ENCODE results near the gene NDUFS7. TPM values are rescaled to one million over a fixed set of nuclear protein-coding genes. Genes with fewer than 3 reads are reported as not detected.

The NDUFS7 gene
- total RNA-seq, 2 experiments from 2014 or later = 132 to 147 TPM

DNA sequence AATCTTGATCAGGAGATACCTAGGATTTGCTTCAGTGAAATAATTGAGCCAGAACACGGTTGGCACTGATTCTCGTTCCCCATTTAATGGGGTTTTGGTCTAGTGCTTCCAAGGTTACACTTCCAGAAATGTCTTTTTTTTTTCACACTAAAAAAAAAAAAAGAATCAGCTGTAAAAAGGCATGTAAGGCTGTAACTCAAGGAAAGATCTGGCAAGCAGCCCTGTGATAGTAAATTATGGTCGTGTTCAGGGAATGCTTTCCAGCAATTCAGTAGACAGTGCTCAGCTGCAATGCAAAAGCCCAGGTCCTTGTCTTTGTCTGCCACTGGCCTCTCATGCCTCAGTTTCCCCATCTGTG lies 27.2 kb upstream of the NDUFS7 start:
- Histone ChIP-seq H3K4me2 (ENCODE audit: low read length) (peak overlapping the region; percentile 79), H3K36me3 (ENCODE audit: insufficient read depth, low read length) (peaks cover 50% of the 10 kb centered on the region), H3K4me3 (ENCODE audit: low read depth, low read length, poor library complexity, severe bottlenecking) (peak overlapping the region; percentile 77), H4K20me1 (ENCODE audit: insufficient read depth, low read length) (no peaks in the 10 kb centered on the region), H3K79me2 (ENCODE audit: insufficient read depth, low read depth, low read length) (peaks cover 15% of the 10 kb centered on the region; the same call in 1 of the 2 replicates), H3K27ac (ENCODE audit: low read depth, low read length, poor library complexity, severe bottlenecking) (no peak overlapping the region), H2AFZ (ENCODE audit: low read length) (no peak overlapping the region), H3K9me3 (ENCODE audit: low read length) (no peaks in the 10 kb centered on the region), H3K9me2 (ENCODE audit: insufficient read depth, low read length) (no peaks in the 10 kb centered on the region), H3K4me1 (ENCODE audit: insufficient read depth, low read length, poor library complexity, severe bottlenecking) (peaks cover 23% of the 10 kb centered on the region)
- CTCF ChIA-PET (ENCODE audit: unreplicated experiment) = no interaction called here
- intact Hi-C loops (cut with micrococcal nuclease; ENCODE audit: unreplicated experiment) = no loop called here
- no TSS peak for BruUV-seq (replicated peaks)
- DNase-seq (ENCODE audit: low spot score) = no peak
- TF ChIP-seq, protein P1, sequence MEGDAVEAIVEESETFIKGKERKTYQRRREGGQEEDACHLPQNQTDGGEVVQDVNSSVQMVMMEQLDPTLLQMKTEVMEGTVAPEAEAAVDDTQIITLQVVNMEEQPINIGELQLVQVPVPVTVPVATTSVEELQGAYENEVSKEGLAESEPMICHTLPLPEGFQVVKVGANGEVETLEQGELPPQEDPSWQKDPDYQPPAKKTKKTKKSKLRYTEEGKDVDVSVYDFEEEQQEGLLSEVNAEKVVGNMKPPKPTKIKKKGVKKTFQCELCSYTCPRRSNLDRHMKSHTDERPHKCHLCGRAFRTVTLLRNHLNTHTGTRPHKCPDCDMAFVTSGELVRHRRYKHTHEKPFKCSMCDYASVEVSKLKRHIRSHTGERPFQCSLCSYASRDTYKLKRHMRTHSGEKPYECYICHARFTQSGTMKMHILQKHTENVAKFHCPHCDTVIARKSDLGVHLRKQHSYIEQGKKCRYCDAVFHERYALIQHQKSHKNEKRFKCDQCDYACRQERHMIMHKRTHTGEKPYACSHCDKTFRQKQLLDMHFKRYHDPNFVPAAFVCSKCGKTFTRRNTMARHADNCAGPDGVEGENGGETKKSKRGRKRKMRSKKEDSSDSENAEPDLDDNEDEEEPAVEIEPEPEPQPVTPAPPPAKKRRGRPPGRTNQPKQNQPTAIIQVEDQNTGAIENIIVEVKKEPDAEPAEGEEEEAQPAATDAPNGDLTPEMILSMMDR (conservative IDR thresholded peaks at IDR 0.05; ENCODE audit: low read length) = no peak
- no peak for TF ChIP-seq EZH2phosphoT487 (IDR thresholded peaks at IDR 0.05; ENCODE audit: borderline replicate concordance, low read depth, low read length)
- POLR2A ChIA-PET = no interaction called here

DNA sequence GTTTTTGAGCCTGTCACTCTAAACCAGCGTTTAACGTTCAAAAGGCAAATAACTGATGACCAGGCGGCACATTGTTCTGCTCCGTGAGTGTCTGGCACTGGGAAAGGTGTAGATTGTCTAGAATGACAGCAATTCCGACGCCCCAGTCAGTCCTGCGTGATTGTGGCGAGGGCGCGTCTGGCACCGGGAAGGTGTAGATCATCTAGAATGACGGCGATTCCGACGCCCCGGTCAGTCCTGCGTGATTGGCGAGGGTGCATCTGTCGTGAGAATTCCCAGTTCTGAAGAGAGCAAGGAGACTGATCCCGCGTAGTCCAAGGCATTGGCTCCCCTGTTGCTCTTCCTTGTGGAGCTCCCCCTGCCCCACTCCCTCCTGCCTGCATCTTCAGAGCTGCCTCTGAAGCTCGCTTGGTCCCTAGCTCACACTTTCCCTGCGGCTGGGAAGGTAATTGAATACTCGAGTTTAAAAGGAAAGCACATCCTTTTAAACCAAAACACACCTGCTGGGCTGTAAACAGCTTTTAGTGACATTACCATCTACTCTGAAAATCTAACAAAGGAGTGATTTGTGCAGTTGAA lies 26.1 kb upstream of the NDUFS7 start:
- TF ChIP-seq, protein P1 (conservative IDR thresholded peaks at IDR 0.05; ENCODE audit: low read length) = no peak
- TF ChIP-seq EZH2phosphoT487 (IDR thresholded peaks at IDR 0.05; ENCODE audit: borderline replicate concordance, low read depth, low read length) = no peak
- H3K4me2 ChIP-seq (ENCODE audit: low read length) = no peak overlapping the region
- no peaks in the 10 kb centered on the region for H4K20me1 ChIP-seq (ENCODE audit: insufficient read depth, low read length)
- H3K36me3 ChIP-seq (ENCODE audit: insufficient read depth, low read length) = peaks cover 61% of the 10 kb centered on the region
- no peaks in the 10 kb centered on the region for H3K9me2 ChIP-seq (ENCODE audit: insufficient read depth, low read length)
- DNase-seq (ENCODE audit: low spot score) = no peak
- no peaks in the 10 kb centered on the region for H3K9me3 ChIP-seq (ENCODE audit: low read length)
- H3K79me2 ChIP-seq (ENCODE audit: insufficient read depth, low read depth, low read length) = peaks cover 15% of the 10 kb centered on the region; the same call in 1 of the 2 replicates
- no peak overlapping the region for H3K4me3 ChIP-seq (ENCODE audit: low read depth, low read length, poor library complexity, severe bottlenecking)
- H3K27ac ChIP-seq (ENCODE audit: low read depth, low read length, poor library complexity, severe bottlenecking) = no peak overlapping the region
- no peak overlapping the region for H2AFZ ChIP-seq (ENCODE audit: low read length)
- ChIA-PET CTCF (ENCODE audit: unreplicated experiment) (no interaction called here), POLR2A (interaction anchor here (0.7 to 0.8 kb wide), 2 partner anchors 12 to 164 kb away, joined by 3 read pairs; no protein-coding TSS in a partner anchor)
- no TSS peak for BruUV-seq (replicated peaks)
- H3K4me1 ChIP-seq (ENCODE audit: insufficient read depth, low read length, poor library complexity, severe bottlenecking) = peaks cover 23% of the 10 kb centered on the region
- intact Hi-C loops (cut with micrococcal nuclease; ENCODE audit: unreplicated experiment) = no loop called here

- no peak overlapping the region for H3K27ac ChIP-seq (ENCODE audit: low read depth, low read length, poor library complexity, severe bottlenecking)
- no peak for TF ChIP-seq EZH2phosphoT487 (IDR thresholded peaks at IDR 0.05; ENCODE audit: borderline replicate concordance, low read depth, low read length)
- TF ChIP-seq, protein P1 (conservative IDR thresholded peaks at IDR 0.05; ENCODE audit: low read length) = no peak
- no peak for DNase-seq (ENCODE audit: low spot score)
- no peak overlapping the region for H3K4me3 ChIP-seq (ENCODE audit: low read depth, low read length, poor library complexity, severe bottlenecking)
- H3K9me3 ChIP-seq (ENCODE audit: low read length) = no peaks in the 10 kb centered on the region
- no peak overlapping the region for H2AFZ ChIP-seq (ENCODE audit: low read length)
- peaks cover 14% of the 10 kb centered on the region for H3K4me1 ChIP-seq (ENCODE audit: insufficient read depth, low read length, poor library complexity, severe bottlenecking)
- H3K4me2 ChIP-seq (ENCODE audit: low read length) = no peak overlapping the region
- no TSS peak for BruUV-seq (replicated peaks)
- peaks cover 84% of the 10 kb centered on the region for H3K36me3 ChIP-seq (ENCODE audit: insufficient read depth, low read length)
- ChIA-PET CTCF (ENCODE audit: unreplicated experiment) (no interaction called here), POLR2A (no interaction called here)
- intact Hi-C loops (cut with micrococcal nuclease; ENCODE audit: unreplicated experiment) = no loop called here
- H3K79me2 ChIP-seq (ENCODE audit: insufficient read depth, low read depth, low read length) = peaks cover 13% of the 10 kb centered on the region; the same call in 1 of the 2 replicates
- no peaks in the 10 kb centered on the region for H3K9me2 ChIP-seq (ENCODE audit: insufficient read depth, low read length)
- no peaks in the 10 kb centered on the region for H4K20me1 ChIP-seq (ENCODE audit: insufficient read depth, low read length)
Measured at GRCh38 chr19:1360126-1360817, 23.4 kb upstream of the NDUFS7 start.
